Activated CD4-positive, alpha-beta T cell treated with anti-CD3 and anti-CD28 coated beads, Interleukin-2, amount 50 U/mL, for 16 hours (primary cell): Measurements from ENCODE around the gene UBAP2.
"Not testable (repeated sequence)": the region's sequence is repeated elsewhere in the genome, so short reads cannot be mapped to it uniquely, and the experiment has no call there.

Experiments
- DNase-seq: peaks from one replicate; pipeline ENCODE4 v3.0.0-alpha.2; 2020

UBAP2 gene

GRCh38 chr9:33962468-33962867 lies 86.2 kb downstream of the UBAP2 start:
- not testable (repeated sequence) for DNase-seq

- no peak for DNase-seq
Observed at GRCh38 chr9:33959725-33960124, 89.0 kb downstream of the UBAP2 start.

DNA sequence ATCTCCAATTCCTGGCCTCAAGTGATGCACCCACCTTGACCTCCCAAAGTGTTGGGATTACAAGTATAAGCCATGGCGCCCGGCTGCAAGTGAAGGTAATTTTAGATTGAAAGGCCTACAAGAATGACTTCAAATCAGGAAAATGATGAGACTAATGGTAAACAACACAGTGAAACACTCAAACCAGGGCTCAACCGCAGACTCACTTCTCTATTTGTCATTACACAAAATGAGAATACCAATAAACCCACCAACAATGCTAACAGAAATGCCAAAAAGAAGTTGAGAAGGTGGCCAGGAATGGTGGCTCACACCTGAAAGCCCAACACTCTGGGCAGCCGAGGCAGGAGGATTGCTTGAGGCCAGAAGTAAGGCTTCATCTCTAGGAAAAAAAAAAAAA lies 92.1 kb downstream of the UBAP2 start:
- no peak for DNase-seq

- DNase-seq: no peak
Observed at GRCh38 chr9:33952066-33952465, 96.6 kb downstream of the UBAP2 start.

DNA sequence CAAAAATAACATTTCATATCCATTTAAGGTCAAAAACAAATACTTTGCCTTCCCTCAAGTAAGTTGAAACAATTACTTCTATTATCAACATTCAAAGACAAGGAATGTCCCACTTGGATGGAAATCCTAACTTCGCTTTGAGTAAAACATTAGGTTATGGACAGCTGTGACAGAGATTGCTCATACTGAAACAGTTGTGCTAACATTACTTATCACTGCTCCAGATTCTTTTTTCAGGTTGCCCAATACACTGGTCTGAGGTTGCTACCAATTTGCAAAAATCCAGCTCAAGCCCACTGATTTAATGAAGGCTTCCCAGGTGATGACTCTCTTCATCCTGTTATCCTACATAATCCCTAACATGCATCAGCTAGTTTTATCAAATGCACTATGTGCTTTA lies 98.3 kb downstream of the UBAP2 start:
- DNase-seq: no peak

DNA sequence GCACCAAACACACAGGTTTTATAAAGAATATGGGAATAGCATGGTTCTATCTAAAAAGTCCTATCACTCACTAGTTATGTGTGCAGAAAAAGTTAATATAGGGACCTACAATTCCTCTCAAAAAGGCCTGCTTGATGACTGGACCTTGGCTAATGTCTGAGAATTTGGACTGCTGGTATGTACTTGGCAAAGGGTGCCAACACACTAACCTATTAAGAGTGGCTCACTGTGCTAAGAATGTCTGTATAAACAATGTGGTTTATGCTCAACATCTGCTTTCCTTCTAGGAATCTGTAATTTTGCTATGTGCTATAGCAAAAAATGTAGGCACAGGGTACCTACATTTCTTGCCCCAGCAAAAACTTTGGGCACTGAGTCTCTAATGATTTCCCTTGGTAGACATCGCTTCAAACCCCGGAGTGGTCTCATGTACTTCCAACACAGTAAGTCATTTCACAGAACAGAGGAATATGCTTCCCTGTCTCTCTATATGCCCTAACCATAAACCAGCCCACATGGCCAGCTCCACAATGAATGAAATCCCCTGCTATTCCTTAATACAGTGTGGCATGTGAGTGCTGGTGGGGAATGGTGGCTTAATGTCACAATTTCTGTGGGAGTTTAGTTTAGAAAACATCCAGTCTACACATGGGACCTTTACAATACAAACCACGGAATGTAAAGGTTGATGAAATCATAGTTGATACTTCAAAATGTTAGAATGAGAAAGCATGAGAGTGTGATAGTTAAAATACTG lies 101.7 kb downstream of the UBAP2 start:
- no peak for DNase-seq

- DNase-seq: no peak
Observed at GRCh38 chr9:33943389-33943788, 105.3 kb downstream of the UBAP2 start.

DNA sequence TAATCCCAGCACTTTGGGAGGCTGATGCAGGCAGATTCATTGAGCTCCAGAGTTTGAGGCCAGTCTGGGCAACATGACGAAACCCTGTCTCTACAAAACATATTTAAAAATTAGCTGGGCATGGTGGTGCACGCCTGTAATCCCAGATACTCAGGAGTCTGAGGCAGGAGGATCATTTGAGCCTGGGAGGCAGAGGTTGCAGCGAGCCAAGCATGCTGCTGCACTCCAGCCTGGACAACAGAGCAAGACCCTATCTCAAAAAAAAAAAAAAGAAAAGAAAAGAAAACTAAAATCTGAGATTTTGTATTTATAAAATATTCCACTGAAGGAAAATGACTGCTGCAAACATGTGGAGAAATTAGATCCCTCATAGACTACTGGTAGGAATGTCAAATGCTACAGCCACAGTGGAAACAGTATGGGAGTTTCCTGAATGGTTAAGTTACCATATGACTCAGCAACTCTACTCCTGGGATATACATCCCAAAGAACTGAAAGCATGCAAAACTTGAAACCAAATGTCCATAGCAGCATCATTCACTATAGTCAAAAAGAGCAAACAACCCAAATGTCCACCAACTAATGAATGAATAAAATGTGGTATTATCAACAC lies 106.1 kb downstream of the UBAP2 start:
- no peak for DNase-seq

- no peak for DNase-seq
Observed at GRCh38 chr9:33939924-33940874, 108.5 kb downstream of the UBAP2 start.

GRCh38 chr9:33934188-33934878 lies 114.4 kb downstream of the UBAP2 start:
- DNase-seq: no peak

DNA sequence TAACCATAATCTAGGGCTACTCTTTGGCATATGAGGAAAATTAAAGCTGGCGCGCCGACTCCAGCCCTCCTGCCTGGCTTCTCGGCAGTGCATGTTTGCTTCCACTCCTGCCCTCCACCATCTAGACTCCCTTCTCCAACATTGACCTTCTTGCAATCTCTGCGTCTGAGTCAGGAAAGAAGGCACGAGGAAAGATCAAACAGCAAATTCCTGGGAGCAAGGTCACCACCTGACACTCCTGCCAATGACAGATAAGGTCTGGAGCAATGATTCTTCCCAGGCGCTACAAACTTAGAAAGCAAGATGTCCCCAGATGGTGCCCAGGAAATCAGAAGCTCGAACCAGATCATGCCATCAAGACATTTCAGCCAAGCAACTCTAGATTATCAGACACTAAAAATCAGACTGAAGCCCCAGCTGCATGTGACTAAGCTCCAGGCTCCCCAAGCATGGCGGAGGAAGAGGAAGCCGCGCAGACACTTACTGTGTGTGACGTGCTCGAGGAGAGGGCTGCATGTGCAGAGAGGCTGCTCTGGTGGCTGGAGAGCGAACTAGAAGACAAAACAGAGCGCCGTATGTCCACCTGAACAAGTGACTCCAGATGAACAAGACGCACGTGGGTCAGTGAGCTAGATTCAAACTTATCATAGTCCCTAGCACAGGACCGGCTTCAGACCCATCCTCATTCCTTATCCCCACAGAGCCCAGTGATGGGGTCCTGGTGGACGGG lies 116.4 kb downstream of the UBAP2 start:
- no peak for DNase-seq

DNA sequence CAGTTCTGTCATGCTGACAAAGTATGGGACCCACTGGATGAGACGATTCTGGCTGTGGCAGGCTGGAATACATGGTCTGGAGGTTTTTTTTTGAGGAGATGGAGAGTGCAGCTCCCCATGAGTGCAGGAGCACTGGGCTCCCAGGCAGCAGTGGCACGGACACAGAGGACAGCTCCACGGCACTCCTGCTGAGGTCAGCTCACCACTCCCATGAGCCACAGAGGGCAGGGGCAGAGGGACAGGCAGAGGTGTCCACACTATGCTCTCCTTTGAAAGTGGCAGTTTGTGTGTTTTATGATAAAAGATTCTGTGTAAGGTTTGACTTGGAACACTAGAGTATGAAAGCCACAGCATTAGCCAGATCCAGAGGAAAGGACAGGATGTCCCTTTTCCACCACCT lies 117.4 kb downstream of the UBAP2 start:
- DNase-seq: no peak

GRCh38 chr9:33927694-33928093 lies 121.0 kb downstream of the UBAP2 start:
- DNase-seq: no peak

- no peak for DNase-seq
Observed at GRCh38 chr9:33926746-33927485, 121.8 kb downstream of the UBAP2 start.

GRCh38 chr9:33924978-33925797 lies 123.5 kb downstream of the UBAP2 start:
- peak; percentile 33 for DNase-seq

DNA sequence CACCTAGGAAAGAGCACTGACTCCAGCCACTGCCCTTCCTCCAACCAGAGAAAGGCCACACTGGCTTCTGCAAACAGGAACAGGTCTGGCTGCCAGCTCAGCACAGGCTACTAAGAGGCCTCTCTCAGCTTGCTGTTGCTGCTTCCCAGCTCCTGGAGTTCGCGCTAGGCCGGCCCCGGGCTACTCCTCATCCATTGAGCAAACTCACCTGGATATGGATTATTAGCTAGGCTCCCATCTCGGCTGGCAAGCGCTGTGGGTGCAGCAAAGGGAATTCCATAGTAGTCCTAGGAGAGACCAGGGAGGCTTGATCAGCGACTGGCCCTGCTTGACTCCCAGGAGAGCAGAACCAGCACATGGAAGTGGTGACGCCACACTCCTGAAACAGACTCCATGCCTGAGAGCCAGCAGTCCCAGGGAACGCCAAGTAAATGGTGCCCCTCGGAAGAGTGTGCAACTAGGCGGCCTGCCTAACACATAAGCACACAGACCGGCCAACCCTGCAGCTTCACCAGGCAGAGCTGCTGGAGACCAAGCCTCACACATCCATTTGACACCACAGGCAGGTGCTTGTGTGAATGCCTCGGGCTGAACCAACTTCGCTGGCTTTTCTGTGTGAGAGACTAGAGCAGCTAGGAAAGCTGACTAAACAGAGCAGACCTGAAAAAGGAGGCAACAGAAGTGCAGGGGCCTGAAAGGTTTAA lies 124.5 kb downstream of the UBAP2 start:
- no peak for DNase-seq

GRCh38 chr9:33923079-33923478 lies 125.6 kb downstream of the UBAP2 start:
- no peak for DNase-seq

DNA sequence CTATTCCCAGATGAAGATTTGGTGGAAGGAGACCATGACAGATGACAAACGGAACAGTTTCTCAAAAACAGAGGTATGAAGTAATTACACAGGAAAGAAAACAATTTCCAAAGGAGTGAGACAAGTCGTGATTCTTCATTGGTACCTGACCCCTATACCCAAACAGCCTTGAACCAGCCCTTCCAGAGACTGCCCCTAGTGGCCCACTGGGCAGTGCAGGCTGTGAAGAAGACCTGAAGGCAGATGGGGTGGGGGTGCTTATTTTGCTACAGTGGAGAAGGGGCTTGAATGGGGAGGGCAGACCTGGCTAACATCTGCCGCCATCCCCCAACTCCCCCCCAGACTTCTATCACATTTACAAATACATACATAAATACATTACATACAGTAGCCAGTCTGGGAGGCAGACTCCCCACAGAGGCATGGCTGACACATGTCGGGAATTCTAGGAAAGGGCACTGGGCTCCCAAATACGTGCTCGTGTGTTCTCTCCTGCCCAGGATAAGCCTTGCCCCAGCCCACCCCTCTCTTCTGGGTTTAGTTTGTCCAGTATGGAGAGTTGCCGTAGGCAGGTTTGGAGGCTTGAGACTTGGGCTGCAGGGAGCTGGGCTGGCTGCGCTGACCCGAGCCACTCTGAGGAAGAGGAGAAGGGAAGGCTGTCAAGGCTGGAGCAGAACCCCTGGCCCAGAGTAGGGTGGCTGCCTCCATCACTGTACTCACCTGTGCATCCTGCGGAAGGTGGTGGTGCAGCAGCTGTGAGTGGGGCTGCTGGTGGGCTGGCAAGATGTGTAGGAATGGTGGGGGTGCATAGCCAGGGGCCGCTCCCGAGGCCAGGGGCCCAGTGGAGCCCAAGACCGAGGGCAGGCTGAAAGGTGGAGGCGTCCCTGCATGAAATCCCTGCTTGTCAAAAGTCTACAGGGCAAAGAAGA lies 126.5 kb downstream of the UBAP2 start:
- DNase-seq: peak; percentile 27
